GM19099 (cell line): ENCODE data around the gene DHRS7C.

ENCODE experiments used
- POLR2A ChIP-seq: IDR thresholded peaks from 3 replicates; pipeline ENCODE4 v1.6.1; 2011; ENCODE audit warnings: low read depth; ENCODE audit not compliant: insufficient read length; ENCODE audit errors: extremely low read depth

DHRS7C gene

GRCh38 chr17:9790889-9791876 is at the start of gene DHRS7C:
DHRS7C (minus strand) TSS chr17:9791592; CDS start chr17:9791284, 308 bp downstream.
- TF ChIP-seq POLR2A, result no peak

- TF ChIP-seq POLR2A, result no peak
These were observed 48.0 kb upstream of the DHRS7C start for GRCh38 chr17:9839433-9839832.

GRCh38 chr17:9837551-9838471 is 46.4 kb upstream of the DHRS7C start:
- no peak for TF ChIP-seq POLR2A

GRCh38 chr17:9833922-9834321 is 42.5 kb upstream of the DHRS7C start:
- no peak for TF ChIP-seq POLR2A

GRCh38 chr17:9830711-9831110 is 39.3 kb upstream of the DHRS7C start:
- no peak for TF ChIP-seq POLR2A

GRCh38 chr17:9829343-9829742 is 38.0 kb upstream of the DHRS7C start:
- TF ChIP-seq POLR2A, result no peak

GRCh38 chr17:9828296-9829295 is 37.2 kb upstream of the DHRS7C start:
- no peak for TF ChIP-seq POLR2A

- no peak for TF ChIP-seq POLR2A
These were observed 34.3 kb upstream of the DHRS7C start, which contains the start of gene GLP2R for GRCh38 chr17:9825641-9826150. GLP2R (plus strand) TSS chr17:9825924; CDS start chr17:9826064, 140 bp downstream.

- TF ChIP-seq POLR2A, result no peak
These were observed 33.5 kb upstream of the DHRS7C start for GRCh38 chr17:9824797-9825338.

- no peak for TF ChIP-seq POLR2A
These were observed 32.7 kb upstream of the DHRS7C start for GRCh38 chr17:9824094-9824493.

- no peak for TF ChIP-seq POLR2A
These were observed 30.5 kb upstream of the DHRS7C start, which contains the start of gene GSG1L2 for GRCh38 chr17:9821921-9822320. GSG1L2 (minus strand) TSS chr17:9822079; CDS start chr17:9822071, 8 bp downstream.

GRCh38 chr17:9820448-9820847 is 29.1 kb upstream of the DHRS7C start:
- no peak for TF ChIP-seq POLR2A

GRCh38 chr17:9818760-9819159 is 27.4 kb upstream of the DHRS7C start:
- no peak for TF ChIP-seq POLR2A
